PC-9 (cell line): ENCODE measurements around the gene HAPLN2. TPM values are rescaled to one million over a fixed set of nuclear protein-coding genes. Genes with fewer than 3 reads are reported as not detected.
"Not testable (repeated sequence)": the region's sequence is repeated elsewhere in the genome, so short reads cannot be mapped to it uniquely, and the experiment has no call there.

ENCODE experiments used
- BruUV-seq: library from RNA; stranded (reverse); fragments of 400-500 nt; replicated peaks from 2 replicates; lab custom pipeline; 2021; lab: Mats Ljungman, UMichigan
- CTCF ChIA-PET: fragments of 300-600 bp; sonication (Branson Sonifier 250); formaldehyde crosslinking; loops from one replicate; lab custom pipeline; 2022; ENCODE audit warnings: antibody characterized with exemption; lab: Charles Lee
- POLR2A ChIA-PET: fragments of 300-600 bp; sonication (Branson Sonifier 250); formaldehyde crosslinking; loops from one replicate; lab custom pipeline; 2022; ENCODE audit warnings: antibody characterized with exemption; ENCODE audit not compliant: unreplicated experiment; lab: Charles Lee
- DNase-seq, 2 experiments: peaks; one replicate each; pipeline versions ENCODE4 v3.0.0 to v3.0.0-alpha.2; 2015 to 2022; ENCODE audit warnings: mixed read lengths in 1 of 2
- H2AFZ ChIP-seq: fragments of 200-600 bp; sonication (generic); 2 replicates; pipeline ENCODE4 v1.8.1; 2017; ENCODE audit warnings: antibody characterized with exemption
- H3F3A ChIP-seq: fragments of 200-600 bp; sonication (generic); 2 replicates; pipeline ENCODE4 v1.8.1; 2017; ENCODE audit warnings: antibody characterized with exemption, mild to moderate bottlenecking, low read depth; ENCODE audit not compliant: insufficient read depth
- H3K27ac ChIP-seq: fragments of 200-600 bp; sonication (generic); 2 replicates; pipeline ENCODE4 v1.6.1; 2016; ENCODE audit warnings: mixed run types
- H3K27me3 ChIP-seq: fragments of 200-600 bp; sonication (generic); 2 replicates; pipeline ENCODE4 v1.6.1; 2016; ENCODE audit warnings: low read depth, mixed run types; ENCODE audit not compliant: insufficient read depth
- H3K36me3 ChIP-seq: fragments of 200-600 bp; sonication (generic); 2 replicates; pipeline ENCODE4 v1.6.1; 2016; ENCODE audit warnings: low read depth, mixed run types
- H3K4me1 ChIP-seq: fragments of 200-600 bp; sonication (generic); replicated peaks from 2 replicates; pipeline ENCODE4 v1.6.1; 2016; ENCODE audit warnings: mixed run types; ENCODE audit not compliant: insufficient read depth
- H3K4me2 ChIP-seq: fragments of 200-600 bp; sonication (generic); 2 replicates; pipeline ENCODE4 v1.6.1; 2017; ENCODE audit warnings: mixed run types
- H3K4me3 ChIP-seq: fragments of 200-600 bp; sonication (generic); 2 replicates; pipeline ENCODE4 v1.6.1; 2016; ENCODE audit warnings: mixed run types
- H3K79me2 ChIP-seq: fragments of 200-600 bp; sonication (generic); 2 replicates; pipeline ENCODE4 v1.6.1; 2017; ENCODE audit warnings: low read depth, mixed run types
- H3K9me2 ChIP-seq: fragments of 200-600 bp; sonication (generic); 2 replicates; pipeline ENCODE4 v1.8.1; 2017; ENCODE audit warnings: mild to moderate bottlenecking; ENCODE audit not compliant: insufficient read depth
- H3K9me3 ChIP-seq: fragments of 200-600 bp; sonication (generic); 2 replicates; pipeline ENCODE4 v1.8.1; 2016; ENCODE audit warnings: low read depth; ENCODE audit not compliant: insufficient read depth
- H4K20me1 ChIP-seq: fragments of 200-600 bp; sonication (generic); 2 replicates; pipeline ENCODE4 v1.8.1; 2017; ENCODE audit not compliant: insufficient read depth
- CTCF ChIP-seq: fragments of 200-600 bp; sonication (generic); conservative IDR thresholded peaks from 2 replicates; pipeline ENCODE4 v1.6.1; 2017; ENCODE audit warnings: mixed run types, antibody characterized with exemption, mild to moderate bottlenecking, moderate library complexity
- EZH2 ChIP-seq: fragments of 200-600 bp; sonication (generic); IDR thresholded peaks from 2 replicates; pipeline ENCODE4 v1.8.0; 2017; ENCODE audit warnings: antibody characterized with exemption, low read depth
- intact Hi-C: fragments of 100-400 bp; cut with micrococcal nuclease; formaldehyde crosslinking; loops from one replicate; pipeline ENCODE4 v1.10.0; 2022; ENCODE audit not compliant: unreplicated experiment
- total RNA-seq: library from RNA; stranded (reverse); gene quantifications from 2 replicates; pipeline ENCODE4 v1.2.3, GENCODE V29; 2021

HAPLN2 gene
- total RNA-seq, 1 experiment from 2014 or later = not detected

- no peaks in the 10 kb centered on the region for H3K79me2 ChIP-seq
- no peaks in the 10 kb centered on the region for H4K20me1 ChIP-seq
- no peaks in the 10 kb centered on the region for H3K27me3 ChIP-seq
- DNase-seq = no peak
- no peak overlapping the region for H2AFZ ChIP-seq
- POLR2A ChIA-PET = interaction anchor here (0.6 kb wide), 1 partner anchor 82 kb away, joined by 4 read pairs; no protein-coding TSS in a partner anchor
- H3K4me1 ChIP-seq = no peaks in the 10 kb centered on the region
- no peak overlapping the region for H3K27ac ChIP-seq
- H3K9me3 ChIP-seq = no peaks in the 10 kb centered on the region
- no peaks in the 10 kb centered on the region for H3K9me2 ChIP-seq
- intact Hi-C loops = loop anchor here (1.0 to 2.0 kb wide), 2 partner anchors 23 to 94 kb away; no protein-coding TSS in a partner anchor
- no peak overlapping the region for H3K4me2 ChIP-seq
- BruUV-seq = no TSS peak
- no peak for TF ChIP-seq CTCF
- no peak for TF ChIP-seq EZH2
- CTCF ChIA-PET = interaction anchor here (0.5 kb wide), 1 partner anchor 125 kb away, joined by 3 read pairs; no protein-coding TSS in a partner anchor
- H3F3A ChIP-seq = no peaks in the 10 kb centered on the region
- no peaks in the 10 kb centered on the region for H3K36me3 ChIP-seq
- H3K4me3 ChIP-seq = no peak overlapping the region
These were observed 34.4 kb upstream of the HAPLN2 start for GRCh38 chr1:156584813-156585212.

- Histone ChIP-seq H3K9me3 (no peaks in the 10 kb centered on the region), H3K27me3 (no peaks in the 10 kb centered on the region), H3K9me2 (no peaks in the 10 kb centered on the region), H3F3A (0 out of 2 replicates have a peak, but pooled peaks cover 7% of the 10 kb centered on the region), H3K4me2 (no peak overlapping the region), H2AFZ (no peak overlapping the region), H3K27ac (no peak overlapping the region), H3K79me2 (no peaks in the 10 kb centered on the region), H3K36me3 (no peaks in the 10 kb centered on the region), H4K20me1 (no peaks in the 10 kb centered on the region), H3K4me1 (peaks cover 8% of the 10 kb centered on the region), H3K4me3 (no peak overlapping the region)
- DNase-seq = no peak
- ChIA-PET CTCF (no interaction called here), POLR2A (no interaction called here)
- intact Hi-C loops = no loop called here
- TF ChIP-seq CTCF (no peak), EZH2 (no peak)
- BruUV-seq = no TSS peak
These were observed 32.9 kb upstream of the HAPLN2 start for GRCh38 chr1:156586323-156586722.

- TF ChIP-seq EZH2 = no peak
- no peak for TF ChIP-seq CTCF
- peaks cover 1% of the 10 kb centered on the region for H3K79me2 ChIP-seq
- H3K36me3 ChIP-seq = no peaks in the 10 kb centered on the region
- no peaks in the 10 kb centered on the region for H3K27me3 ChIP-seq
- POLR2A ChIA-PET = interaction anchor here (0.5 to 0.6 kb wide), 2 partner anchors 22 to 114 kb away, joined by 4 to 9 read pairs; no protein-coding TSS in a partner anchor
- no peak overlapping the region for H3K27ac ChIP-seq
- intact Hi-C loops = no loop called here
- H3K4me3 ChIP-seq = no peak overlapping the region
- H3K9me3 ChIP-seq = no peaks in the 10 kb centered on the region
- H3F3A ChIP-seq = peaks cover 7% of the 10 kb centered on the region; the same call in 1 of the 2 replicates
- no peaks in the 10 kb centered on the region for H3K9me2 ChIP-seq
- CTCF ChIA-PET = no interaction called here
- no peaks in the 10 kb centered on the region for H4K20me1 ChIP-seq
- no TSS peak for BruUV-seq
- H2AFZ ChIP-seq = no peak overlapping the region
- H3K4me1 ChIP-seq = peaks cover 8% of the 10 kb centered on the region
- DNase-seq = no peak
- H3K4me2 ChIP-seq = no peak overlapping the region
These were observed 32.2 kb upstream of the HAPLN2 start for GRCh38 chr1:156586892-156587477.

- H3K36me3 ChIP-seq, CTCF ChIA-PET, H4K20me1 ChIP-seq, DNase-seq, intact Hi-C loops, H3K4me1 ChIP-seq, H3K9me3 ChIP-seq, H2AFZ ChIP-seq, H3K27me3 ChIP-seq, H3K4me3 ChIP-seq, H3K27ac ChIP-seq, POLR2A ChIA-PET, BruUV-seq, H3K4me2 ChIP-seq, H3K9me2 ChIP-seq: not testable (repeated sequence)
- Histone ChIP-seq H3K79me2 (peaks cover 11% of the 10 kb centered on the region), H3F3A (peaks cover 11% of the 10 kb centered on the region; the same call in 1 of the 2 replicates)
These were observed 31.3 kb upstream of the HAPLN2 start for GRCh38 chr1:156587927-156588326.
